GM18502 (cell line): ENCODE results near the gene TMEM131.

Source experiments
- ATAC-seq: cut with Tn5 transposase; IDR thresholded peaks from one replicate; pipeline ENCODE4 v1.9.1; 2021; ENCODE audit warnings: mild to moderate bottlenecking; ENCODE audit not compliant: unreplicated experiment, poor library complexity

TMEM131 gene

DNA sequence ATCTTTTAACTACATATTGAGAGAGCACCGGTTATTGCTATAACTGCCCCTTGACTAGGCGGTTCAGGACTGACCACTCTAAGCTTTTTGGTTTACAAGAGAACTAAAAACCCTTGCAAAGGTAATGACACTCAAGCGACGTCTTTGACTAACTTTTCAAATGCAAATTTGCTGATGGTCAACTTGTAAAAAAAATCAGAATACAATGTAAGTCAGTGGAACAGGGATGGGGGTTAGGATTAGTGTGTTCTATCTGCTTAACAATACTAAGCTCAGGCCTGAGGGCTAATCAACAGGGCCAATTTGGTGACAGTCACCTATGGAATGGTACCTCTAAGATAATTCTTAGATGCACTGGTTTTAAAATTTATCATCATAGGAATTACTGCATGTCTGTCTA is 225.3 kb downstream of the TMEM131 start:
- no peak for ATAC-seq

DNA sequence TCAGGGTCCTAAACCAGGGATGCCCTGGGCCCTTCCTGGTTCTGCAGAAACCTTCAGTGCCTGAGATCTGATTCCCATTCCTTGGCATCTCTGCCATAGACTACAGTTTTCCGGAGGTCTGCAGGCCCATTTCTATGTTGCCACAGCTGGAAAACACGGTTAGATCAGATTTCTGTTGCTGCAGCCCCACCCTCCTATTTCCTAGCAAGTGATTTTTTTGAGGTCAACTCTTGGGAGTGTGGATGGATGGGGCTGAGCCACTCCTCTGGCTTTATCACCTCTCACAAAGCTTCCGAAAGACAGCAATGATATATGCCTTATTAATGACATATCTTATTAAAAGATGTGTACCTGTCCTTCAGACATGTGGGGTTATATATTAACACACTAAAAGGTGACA is 226.0 kb downstream of the TMEM131 start:
- ATAC-seq, result no peak

DNA sequence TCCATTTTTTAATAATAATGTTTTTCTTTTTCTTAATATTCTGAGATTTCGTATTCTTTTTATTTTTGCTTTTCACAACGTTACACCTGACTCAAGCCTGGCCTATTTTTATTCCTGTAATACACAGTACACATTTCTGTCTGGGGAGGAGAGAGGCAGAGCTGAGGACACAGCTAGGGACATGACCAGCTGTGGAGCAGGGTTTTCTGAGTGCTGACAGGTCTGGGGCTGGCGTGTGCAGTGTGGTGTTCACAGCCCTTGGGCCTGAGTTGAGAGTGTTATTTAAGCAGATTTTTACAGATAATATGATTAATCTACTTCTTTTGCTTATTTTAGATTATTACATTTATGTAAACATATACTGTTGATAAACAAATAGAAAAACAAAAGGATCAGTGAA is 226.4 kb downstream of the TMEM131 start:
- no peak for ATAC-seq

DNA sequence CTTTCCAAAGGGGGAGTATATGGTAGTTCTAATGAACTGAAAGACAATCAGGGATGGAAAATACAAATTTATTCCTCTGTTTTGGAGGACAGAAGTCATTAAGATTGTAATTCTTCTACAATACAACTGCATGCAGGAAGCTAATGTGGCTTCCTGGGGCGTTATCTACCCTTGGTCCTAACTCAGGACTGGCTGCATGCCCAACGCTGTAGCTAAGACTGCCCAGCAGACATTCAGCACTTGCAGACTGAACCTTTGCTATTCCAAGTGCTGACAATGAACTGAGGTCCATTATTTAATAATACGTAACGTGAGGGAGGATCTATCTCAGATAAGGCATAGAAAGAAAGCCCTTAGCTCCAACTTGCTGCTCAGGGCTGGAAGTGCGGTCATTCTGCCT is 229.2 kb downstream of the TMEM131 start:
- ATAC-seq, result no peak

DNA sequence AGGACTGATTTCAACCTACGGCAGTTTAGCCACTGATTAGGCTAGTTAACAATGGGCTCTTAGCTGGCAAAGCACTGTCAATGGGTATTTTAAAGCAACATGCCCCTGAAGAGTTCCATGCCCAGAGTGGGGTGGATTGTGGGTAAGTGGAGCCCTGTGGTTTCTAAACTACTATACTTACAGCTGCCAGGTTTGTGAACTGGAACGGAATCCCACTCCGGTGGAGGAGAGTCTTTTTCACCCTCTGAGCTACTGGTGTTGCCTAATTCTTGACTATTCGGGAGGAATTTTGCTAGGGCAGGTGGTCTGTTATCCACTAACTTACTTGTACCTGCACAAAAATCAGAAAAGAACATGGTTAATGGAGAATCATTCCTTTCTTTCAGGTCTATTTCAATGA is 229.8 kb downstream of the TMEM131 start:
- ATAC-seq, result no peak

DNA sequence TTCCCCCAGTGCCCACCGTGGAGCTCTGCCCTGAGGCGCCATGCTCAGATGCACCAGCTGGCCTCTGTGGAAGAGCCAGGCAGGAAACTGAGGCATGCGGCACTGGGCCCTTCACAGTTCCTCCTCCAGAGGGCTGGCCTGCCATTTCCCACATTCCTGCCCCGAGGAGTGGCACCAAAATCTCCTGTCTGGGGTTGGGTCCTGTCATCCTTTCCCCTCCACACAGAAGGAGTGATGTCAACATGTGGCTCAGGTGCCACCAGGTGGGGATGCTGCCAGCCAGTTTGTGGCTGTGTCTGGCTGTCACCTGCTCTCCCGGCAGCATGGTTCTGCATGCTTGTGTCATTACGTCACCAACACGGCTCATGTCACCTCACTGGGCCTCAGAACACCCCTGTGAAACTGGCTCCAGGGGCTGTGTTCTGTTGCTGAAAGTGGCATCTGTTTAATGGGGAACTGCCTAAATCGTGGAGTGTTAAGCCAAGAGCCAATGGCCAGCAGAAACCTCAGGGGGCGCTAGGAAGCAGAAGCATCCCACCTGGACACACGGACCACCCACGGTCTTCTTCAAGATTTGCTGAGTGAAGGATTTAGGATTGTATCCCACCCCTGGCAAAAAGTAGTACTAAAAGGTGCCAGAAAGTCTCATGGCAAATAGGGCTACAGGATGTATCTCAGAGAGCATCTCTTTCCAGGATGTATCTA is 231.0 kb downstream of the TMEM131 start:
- ATAC-seq, result no peak

DNA sequence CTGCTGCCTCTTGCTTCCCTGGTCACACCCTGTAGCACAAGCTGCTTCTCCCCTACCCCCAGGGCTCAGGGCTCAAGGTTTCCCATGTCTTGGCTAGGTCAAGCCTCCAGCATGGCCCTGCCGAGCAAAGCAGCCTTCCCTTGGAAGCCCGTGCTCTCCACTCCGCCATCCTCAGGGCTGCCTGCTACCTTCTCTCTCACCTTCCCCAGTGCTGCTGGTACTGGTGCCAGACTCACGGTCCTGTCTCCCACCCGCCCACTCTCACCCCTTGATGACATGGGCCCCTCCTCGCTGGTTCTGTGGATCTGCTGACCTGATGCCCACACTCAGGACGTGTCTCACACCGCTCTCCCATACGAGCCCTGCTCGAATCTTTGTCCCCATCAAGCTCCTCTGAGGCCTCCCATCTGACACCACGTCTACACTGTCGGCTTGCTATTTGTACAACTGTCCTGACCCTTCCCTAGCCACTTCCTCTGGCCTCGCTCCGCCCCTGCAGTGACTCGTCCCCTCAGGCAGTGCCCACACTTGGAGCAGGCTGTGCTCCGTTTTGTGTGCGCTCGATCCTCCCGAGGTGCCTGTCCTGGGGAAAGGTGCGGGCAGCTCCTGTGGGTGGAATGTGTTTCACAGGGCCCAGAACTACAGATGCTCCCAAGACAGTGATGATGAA is 232.4 kb downstream of the TMEM131 start:
- no peak for ATAC-seq

DNA sequence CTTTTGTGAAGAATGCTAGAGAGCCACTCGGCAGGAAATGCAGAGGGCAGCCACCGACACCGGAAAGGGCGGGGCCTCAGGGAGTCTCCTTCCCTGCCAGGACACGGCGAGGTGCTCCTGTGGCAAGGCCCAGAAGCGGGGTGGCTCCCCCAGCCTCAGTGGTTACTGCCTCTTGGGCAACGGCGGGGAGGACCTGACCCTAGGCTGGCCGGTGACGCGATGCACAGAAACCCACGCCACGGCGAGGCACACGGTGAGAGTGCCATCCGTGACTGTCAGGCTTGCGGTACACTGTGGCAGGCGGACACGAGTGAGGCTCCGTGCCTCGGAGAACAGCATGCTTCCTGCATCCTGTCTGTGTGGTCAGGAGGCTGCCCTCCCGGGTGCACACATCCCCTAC is 234.6 kb downstream of the TMEM131 start:
- ATAC-seq, result no peak

DNA sequence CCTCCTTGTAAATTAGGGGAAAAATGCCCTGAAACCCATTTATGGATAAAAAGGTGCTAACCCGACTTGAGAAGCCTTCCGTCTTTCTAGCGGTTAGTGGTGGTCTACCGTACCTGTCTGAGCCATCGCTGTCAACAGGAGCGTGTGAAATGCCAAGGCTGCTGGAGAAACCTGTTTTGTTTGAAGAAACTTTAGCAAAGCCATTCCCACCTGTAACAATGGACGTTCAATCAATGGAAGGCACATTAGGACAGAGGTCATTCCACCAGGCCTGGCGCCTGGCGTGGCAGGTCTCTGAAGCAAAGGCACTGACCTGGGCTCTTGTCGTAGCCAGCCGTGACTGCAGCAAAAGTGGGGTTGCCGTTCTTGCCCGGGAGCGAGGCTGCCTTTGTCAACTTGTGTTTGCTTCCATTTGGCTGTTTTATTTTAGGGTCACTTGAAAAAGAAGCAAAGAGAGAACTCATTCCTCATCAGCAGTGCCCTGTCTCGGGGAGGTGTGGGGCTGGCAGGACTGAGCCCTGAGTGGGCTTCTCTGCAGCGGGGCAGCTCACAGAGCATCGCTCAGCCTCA is 235.2 kb downstream of the TMEM131 start:
- ATAC-seq, result no peak

DNA sequence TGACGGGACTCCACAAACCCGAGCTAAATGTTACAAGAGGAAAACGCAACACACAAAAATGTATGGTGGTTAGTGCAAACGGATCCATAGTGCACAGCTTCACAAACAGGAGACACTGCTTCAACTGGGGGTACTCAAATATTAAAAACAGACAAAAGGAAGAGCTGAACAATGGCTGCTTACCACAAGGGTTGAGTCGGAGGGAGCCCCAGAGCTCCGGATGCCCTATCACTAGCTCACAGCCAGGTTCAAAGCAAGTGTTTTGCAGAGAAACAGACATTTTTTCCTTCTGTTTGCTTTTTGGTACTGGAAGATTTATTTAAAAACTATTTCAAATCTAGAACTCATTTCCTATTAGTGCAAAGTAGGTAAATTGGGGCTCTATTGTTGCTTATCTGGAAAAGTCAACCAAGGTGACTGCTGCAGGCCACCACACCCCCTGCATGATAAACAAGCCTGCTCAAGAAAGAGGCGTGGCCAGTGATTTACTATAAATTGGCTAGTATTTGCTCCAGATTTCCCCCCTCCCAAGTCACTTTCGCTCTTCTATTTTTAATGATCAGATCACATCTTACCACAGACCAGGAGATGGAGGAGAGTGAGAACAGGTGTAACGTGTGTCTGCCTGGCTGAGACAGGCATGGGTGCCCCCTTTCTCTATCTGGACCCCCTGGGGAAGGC is 235.9 kb downstream of the TMEM131 start:
- ATAC-seq, result no peak

DNA sequence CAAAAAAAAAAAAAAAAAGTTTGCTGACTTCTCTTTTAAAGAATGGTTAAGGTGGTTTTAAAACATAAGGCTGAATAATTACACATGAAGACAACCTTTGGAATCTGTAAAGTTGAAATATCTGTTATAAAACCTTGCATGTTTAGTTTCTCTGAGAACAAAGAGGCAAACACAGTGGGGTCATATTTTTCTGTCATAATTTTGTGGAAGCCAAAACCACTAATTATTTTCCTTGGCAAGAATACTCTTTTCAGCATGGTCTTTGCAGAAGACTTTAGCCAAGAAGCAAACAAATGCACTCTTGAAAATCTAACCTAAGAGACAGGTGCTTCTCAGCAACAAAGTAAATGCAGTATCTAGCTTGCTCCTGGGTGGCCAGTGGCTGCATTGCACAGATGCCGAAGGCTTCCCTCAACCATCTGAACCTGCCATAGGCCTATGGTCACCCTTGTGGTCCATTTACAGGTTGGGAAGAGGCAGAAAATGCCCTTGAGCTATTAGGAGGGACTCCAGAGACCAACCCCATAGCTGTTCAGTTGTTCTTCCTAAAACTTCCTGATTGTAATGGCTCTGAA is 237.5 kb downstream of the TMEM131 start:
- no peak for ATAC-seq

DNA sequence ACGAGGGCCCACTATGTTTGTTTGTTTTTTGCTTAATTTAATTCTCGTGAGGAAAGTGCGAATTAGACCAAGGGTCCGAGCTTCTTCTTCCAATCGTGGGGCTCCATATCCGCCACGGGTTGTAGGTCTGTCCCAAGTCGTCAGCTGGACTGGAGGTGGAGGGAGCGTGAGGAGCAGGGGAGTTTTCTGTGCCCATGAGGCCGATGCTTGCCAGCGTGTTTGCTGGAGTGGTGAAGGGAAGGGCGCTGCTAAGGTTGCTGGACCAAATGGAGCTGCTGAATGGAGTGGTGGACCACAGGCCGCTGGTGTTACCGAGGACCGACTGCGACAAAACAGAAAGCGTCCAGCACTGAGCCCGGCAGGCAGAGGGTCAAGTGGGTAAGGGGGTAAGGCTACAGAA is 238.7 kb downstream of the TMEM131 start:
- no peak for ATAC-seq

DNA sequence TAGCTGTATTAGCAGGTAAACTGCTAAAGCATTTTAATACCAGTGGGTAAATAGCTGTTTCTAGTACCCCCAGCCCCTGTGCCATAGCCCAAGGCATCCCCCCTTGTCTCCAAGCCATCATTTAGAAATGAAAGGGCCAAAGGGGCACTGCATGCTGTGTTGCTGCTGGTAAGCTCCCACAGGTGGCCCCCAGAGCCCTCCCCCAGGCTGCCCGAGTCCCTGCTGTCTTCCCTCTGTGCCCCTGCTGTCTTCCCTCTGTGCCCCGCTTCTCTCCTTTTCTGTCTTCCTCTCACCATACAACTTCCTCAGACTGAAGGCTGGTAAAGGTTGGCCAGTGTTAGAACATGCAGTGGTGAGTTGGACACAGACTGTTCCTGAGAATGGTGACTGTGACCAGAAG is 240.3 kb downstream of the TMEM131 start:
- ATAC-seq, result no peak

DNA sequence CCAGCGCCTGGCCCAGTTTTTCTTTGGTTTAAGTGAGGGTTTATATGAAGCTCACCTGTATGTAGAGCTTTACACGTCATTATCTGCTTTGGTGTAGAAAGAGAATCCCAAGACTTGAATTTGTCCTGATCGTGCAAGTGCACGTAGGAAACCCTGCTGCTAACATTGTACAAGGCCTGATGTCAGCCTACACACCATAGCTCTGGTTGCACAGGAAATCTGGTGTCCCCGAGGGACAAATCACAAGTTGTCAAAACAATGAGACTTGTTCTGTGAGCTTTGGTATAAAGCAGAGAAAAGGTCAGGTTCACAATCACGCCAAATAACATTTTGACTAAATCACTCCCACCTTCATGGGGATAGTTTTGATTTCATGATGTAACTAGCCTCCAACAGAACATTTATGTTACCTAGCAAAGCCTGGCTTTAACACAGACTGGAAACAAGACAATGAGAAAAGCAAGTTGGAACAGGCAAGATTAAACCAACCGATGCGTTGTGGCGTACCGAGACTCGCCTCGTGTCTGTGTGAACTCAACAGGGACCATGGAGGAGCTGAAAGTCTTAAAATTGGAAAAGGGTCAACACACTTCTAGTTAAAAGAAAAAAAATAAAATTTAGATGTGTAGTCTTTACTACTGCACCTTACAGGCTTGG is 240.9 kb downstream of the TMEM131 start:
- no peak for ATAC-seq

DNA sequence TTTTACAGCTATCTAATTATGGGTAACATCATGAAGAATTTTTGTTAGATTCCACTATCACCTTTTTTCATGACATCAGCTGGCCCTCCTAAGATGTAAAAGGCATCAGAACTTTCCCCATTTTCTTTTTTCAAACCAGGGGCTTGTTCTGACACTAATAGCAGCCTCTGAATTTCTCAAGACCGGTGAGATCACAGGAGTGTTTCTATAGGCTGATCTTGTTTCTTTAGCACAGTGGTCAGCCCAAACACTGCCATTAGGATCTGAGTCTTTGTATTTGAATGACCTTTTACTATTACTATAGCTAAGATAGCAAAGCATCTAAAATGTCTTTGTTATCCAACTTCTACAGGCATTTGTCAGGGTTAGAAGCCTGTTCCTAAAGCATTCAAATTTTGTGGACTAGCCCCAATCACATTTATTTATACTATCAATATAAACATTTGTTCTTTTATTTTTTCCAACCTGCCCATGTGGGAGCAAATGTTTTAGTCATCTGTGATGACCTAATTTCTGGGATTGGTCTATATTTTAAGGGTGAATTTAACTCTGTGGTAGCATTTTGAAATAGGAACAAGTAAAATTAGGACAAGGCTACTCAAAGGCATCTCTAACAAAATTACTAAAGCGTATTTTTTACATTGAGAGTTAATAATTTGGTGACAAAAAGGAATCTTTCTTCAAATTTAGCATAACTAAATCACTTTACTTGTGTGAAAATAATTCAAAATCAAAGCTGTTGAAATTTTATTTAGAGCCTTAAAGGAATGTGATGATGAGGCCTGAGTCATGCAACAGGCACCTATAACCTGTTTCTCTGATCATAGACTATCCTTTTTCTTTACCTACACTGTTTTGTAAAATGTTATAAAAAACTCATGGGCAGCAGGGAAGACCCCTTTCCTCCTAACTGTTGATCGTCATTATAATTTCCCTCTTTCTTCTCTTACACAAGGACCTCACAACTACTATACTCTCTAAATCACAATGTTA is 243.1 kb downstream of the TMEM131 start:
- ATAC-seq, result no peak

DNA sequence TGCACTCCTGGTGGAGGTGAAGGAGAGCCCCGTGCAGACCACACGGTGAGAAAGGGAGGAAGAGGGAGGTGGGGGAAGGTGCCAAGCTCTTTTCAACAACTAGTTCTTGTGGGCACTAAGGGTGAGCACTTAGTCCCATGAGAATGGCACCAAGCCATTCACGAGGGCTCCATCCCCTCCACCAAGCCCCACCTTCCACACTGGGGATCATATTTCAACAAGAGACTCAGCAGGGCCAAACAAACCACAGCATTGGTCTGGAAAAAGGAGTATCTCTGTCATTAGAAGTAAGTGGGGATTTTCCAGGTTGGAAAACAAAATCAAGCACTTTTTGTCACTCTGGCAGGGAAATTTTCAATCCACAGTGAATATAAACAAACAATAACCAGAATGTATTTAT is 244.0 kb downstream of the TMEM131 start:
- ATAC-seq, result no peak

DNA sequence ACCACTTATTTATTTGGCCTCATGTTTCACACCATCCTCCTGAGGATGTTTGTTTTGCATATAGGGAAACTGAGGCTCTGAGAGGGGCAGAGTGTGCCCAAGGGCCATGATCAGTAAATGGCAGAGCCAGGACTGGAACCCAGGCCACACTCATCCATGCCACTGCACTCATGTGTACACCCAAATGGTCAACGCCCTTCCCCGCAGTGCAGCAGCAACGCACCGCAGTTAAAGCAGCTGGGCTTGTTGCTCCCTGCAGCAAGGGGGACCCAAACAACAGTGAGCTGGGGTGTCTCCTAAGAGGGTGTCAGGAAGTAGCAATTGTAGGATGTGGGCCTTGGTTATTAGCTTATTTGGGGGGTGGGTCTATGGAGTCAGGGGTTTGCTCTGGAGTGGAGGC is 245.7 kb downstream of the TMEM131 start:
- ATAC-seq, result no peak

DNA sequence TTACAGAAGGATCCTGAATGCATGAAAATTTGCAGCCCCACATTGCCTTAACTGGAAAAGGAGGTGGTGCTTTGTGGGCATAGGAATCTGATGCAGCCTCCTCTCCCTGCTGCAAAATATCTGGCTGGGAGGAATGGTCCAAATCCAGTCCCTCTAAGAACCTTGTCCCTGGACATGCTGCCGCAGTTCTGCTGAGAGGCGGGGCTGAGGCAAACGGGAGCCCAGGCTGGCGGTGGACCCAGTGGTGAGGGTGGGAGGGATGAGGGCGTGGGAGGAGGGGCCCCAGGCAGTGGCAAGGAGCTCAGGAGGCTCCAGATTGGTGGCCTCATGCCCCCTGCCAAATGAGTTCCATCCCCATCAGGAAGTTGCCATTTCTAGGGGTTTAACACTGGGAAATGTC is 246.2 kb downstream of the TMEM131 start:
- ATAC-seq, result no peak

DNA sequence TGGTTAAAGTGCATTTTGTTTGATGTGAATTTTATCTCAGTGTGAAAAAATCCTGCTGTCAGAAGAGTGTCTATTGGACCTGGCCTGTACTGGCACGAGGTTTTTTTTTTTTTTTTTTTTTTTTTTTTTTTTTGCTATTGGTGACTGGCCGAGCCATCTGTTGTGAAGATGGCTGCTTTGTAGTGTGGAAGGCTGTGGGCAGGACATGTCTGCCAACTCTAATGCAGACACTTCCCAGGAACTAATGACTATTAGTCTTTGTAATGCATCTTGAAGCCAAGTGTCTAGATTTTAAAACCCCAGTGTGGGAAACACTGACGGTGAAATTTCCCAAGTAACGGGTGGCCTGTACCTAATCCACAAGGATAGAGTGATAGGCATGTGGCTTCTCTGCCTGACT is 248.0 kb downstream of the TMEM131 start:
- ATAC-seq, result no peak
